ENCODE measurements around the gene CDON.

- TF ChIP-seq CTCF (IDR thresholded peaks at IDR 0.05; ENCODE audit: insufficient read depth, low read length), result no peak
- TF ChIP-seq POLR2AphosphoS5 (IDR thresholded peaks at IDR 0.05; ENCODE audit: low read depth), result no peak
- TF ChIP-seq, protein P1, sequence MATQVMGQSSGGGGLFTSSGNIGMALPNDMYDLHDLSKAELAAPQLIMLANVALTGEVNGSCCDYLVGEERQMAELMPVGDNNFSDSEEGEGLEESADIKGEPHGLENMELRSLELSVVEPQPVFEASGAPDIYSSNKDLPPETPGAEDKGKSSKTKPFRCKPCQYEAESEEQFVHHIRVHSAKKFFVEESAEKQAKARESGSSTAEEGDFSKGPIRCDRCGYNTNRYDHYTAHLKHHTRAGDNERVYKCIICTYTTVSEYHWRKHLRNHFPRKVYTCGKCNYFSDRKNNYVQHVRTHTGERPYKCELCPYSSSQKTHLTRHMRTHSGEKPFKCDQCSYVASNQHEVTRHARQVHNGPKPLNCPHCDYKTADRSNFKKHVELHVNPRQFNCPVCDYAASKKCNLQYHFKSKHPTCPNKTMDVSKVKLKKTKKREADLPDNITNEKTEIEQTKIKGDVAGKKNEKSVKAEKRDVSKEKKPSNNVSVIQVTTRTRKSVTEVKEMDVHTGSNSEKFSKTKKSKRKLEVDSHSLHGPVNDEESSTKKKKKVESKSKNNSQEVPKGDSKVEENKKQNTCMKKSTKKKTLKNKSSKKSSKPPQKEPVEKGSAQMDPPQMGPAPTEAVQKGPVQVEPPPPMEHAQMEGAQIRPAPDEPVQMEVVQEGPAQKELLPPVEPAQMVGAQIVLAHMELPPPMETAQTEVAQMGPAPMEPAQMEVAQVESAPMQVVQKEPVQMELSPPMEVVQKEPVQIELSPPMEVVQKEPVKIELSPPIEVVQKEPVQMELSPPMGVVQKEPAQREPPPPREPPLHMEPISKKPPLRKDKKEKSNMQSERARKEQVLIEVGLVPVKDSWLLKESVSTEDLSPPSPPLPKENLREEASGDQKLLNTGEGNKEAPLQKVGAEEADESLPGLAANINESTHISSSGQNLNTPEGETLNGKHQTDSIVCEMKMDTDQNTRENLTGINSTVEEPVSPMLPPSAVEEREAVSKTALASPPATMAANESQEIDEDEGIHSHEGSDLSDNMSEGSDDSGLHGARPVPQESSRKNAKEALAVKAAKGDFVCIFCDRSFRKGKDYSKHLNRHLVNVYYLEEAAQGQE (IDR thresholded peaks at IDR 0.05; ENCODE audit: insufficient replicate concordance, low read depth), result no peak
These were observed 127.0 kb downstream of the CDON start for GRCh38 chr11:125935618-125936199.

All from HL-60 (cell line).